ENCODE measurements around the gene CORO2B.
"Not testable (repeated sequence)": the region's sequence is repeated elsewhere in the genome, so short reads cannot be mapped to it uniquely, and the experiment has no call there.

Gene CORO2B

DNA sequence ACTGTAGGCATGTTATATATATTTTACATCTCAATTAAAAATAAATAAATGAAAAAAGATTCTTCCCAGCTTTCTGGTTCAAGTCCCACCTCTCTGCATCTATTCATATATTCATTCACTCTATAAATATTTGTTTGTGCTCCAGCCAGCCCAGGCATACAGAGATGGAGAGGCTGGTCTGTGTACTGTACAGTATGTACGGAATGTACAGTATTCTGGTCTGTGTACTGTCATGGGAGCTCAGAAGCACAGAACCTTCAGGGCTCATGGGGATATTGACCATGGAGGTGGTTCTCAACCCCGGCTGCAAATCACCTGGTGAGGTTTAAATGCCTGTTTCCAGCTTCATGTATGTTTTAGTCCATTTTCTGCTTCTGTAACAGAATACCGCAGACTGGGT lies 13.8 kb downstream of the CORO2B start:
- DNase-seq, result no peak

DNA sequence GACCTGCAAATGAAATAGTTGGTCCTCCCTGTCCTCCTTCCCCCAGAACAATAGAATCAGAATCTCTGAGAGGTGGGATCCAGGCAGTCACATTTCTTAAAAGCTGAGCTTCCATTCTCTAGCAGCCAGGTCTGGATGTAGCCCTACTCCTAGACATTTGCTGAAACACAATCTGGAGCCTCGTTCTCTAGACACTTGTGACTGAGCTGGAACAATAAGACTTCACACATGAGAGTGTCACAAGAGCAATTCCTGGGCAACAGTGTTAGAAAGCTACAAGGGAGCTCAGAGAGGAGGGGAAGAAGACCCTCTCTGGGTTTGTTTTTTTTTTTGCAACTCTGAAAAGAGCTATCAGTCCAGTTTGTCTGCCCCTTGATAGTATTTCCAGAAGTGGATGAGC lies 14.5 kb downstream of the CORO2B start:
- DNase-seq, result no peak

DNA sequence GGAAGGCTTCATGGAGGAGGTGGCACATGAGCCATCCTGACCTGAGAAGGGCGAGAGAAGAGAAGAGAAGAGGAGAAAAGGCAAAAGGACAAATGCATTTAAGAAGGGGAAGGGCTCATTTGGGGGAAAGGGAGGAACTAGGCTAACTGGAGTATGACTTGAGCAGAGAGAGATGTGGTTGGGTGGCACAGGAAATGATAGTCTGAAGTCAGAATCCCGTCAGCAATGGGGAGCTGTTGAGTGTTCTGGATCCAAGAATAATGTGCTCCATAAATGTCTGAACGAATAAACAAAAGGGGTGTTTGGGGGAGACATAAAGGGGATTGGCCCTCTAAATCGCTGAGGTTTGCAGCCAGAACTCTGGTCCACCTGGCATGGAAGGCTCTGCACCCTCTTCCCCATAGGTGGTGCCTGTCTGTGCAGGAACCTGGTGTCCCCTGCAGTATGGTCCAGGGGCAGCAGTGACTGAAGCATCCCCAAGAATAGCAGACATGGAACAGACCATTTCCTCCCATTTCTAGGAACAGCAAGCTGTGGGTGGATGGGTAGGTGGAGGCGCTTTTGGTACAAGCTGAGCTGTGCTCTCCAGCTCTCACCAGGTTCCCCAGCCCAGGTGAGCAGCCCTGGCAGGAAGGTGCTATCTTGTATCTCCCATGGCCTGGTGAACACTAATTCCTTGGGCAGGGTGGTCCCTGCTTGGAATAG lies 15.2 kb downstream of the CORO2B start:
- DNase-seq, result no peak

DNA sequence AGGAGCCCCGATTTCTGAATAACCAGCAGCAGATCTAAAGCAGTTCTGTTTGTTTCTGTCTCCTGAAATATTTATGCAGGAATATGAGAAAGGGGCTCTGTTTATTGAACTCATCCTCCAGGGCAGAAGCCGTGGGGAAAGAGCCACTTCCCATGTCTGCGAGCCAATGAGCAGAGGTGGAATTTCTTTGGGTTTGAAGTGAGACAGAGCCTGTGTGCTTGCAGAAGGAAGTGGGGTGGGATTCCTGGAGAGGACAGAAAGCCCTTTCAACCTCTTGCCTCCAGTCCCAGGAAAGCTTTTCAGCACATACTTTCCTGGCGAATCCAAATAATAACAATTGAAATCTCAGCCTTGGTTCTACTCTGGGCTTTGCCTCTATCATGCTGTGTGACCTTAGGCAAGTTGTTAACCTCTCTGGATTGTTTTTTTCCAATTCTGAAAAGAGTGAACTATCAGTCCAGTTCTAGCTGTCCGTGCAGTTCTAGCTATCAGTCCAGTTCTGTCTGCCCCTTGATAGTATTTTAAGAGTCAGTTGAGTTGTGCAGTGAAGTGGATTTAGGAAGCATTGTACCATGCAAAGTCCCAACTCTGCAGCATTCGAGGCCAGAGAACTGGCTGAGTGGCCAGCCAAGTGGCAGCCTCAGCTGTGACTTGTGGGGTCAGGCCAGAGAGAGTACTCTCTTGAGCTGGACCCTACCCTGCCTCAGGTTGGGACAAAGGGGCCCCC lies 15.9 kb downstream of the CORO2B start:
- DNase-seq, result no peak

DNA sequence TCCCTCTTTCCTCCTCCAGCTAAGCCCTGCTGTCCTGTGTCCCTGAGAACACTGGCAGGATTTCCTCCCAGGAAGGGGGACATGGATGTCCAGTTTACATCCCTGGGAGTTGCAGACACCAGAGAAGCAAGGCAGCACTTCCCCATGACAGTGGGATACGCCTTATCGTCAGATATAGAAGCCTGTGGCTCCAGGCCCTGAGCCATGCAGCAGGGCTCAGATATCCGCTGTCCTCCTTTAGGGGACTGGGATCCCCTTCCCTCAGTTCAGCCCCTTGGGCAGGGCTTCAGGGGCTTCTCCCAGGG lies 16.4 kb downstream of the CORO2B start:
- no peak for DNase-seq

DNA sequence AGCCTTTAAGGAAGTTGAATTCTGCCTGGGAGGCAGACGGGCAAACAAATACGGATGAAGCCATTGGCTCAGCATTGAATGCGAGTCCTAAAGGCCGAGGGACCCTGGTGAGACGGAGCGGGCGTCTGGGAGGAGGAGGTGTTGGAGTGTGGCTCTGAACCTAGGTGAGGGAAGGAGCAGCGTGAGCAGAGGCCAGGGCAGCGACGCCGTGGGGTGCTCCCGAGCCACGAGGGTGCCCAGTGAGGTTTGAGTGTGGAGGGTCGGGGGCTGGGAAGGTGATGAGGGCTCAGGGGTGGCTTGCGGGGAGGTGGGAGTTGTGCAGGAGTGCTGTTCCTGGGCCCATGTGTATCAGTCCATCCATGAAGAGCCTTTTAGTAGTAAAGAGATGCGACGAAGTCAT lies 17.0 kb downstream of the CORO2B start:
- no peak for DNase-seq

DNA sequence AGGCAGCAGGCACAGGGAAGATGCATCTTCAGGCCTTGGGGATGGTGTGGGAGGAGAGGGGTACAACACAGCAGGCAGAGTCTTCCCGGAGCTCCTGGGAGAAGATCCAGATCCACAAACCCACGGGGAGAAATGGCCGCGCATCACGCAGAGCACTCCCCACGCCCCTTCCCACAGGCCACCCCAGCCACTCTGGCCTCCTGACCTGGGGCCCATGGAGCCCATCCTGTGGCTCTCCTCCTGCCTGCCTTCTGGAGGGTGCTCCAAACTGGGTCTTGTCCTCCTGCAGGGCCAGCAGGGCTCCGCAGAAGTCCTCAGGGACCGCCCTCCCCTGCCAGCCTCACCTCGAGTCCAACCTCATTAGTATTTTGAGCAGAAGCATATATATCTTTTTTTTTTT lies 17.9 kb downstream of the CORO2B start:
- DNase-seq, result no peak

DNA sequence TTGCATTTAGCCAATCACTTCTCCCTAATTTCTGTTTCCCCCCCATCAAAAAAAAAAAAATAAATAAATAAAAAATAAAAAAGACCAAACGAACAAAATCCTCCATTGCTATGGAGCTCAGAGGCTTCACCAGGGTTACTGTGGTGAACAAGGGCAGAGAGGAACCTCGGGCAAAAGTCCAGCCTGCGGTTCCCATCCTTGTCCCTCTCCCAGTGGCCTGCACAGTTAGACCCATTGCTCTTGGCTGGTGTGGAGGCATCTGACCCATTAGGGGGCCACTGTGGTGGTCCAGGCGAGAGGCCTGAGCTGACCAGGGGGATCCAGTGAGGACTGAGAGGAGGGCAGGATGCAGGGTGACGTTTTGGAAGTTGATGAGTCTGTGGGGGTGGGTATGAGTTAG lies 18.8 kb downstream of the CORO2B start:
- no peak for DNase-seq

DNA sequence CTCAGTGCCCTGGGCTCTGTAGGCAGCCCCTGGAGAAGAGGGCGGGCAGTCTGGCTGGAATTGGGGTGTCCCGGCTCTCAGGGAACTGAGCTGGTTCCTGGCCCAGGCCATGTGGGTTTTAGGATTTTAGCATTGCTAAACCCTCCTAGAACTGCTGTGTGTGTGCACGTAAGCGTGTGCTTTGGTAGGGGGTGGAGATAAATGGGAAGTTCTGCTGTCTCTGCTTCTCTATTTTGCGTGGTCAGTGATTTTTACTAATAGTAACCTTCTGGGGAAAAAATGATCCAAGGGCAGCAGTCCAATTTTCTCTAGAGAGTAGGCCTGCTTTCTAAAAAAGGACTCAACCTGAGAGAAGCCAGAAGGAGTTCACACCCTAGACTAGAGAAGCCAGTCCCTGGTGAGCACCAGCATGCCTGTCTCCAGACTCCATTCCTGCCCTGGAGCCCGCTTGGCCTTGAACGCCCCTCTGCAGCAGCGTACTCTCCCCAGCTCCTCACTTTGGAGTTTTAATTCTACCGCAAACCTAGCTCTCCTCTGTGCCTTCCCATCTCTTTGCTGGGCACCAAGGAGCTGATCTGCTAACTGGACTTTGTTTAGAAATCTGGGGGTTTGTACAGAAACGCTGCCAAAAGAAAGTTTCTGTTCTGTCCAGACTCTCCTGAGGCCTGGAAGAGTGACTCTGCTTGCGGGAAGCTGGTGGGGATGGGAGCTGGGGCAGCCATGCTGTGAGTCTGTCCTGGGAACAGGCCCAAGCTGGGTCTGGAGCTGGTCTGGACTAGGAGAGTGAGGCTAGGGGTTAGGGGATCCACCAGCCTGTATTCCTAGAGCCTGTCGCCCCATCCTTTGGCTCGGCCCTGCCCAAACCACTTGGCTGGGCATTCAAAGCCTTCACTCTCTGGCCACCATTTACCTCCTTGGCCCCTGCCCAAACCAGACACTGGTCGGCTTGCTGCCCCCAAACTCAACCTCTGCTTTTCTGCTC lies 19.7 kb downstream of the CORO2B start:
- no peak for DNase-seq

DNA sequence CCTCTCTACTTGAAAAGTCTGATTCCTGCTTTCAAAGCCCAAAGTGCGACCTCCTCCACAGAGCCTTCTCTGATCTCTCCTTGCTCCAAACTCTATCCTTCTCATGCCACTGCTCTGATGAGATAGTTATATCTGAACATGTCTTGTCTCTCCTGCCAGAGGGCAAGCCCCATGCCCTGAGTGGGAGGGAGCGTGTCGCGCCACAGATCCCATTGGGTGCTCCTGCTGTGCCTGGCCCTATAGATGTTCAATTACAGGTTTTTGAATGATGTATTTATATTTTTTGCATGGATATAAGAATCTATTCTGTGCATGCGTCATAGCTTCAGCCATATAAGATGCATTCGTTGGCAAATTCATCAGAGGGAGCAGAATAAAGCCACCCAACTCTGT lies 20.4 kb downstream of the CORO2B start:
- DNase-seq, result no peak

DNA sequence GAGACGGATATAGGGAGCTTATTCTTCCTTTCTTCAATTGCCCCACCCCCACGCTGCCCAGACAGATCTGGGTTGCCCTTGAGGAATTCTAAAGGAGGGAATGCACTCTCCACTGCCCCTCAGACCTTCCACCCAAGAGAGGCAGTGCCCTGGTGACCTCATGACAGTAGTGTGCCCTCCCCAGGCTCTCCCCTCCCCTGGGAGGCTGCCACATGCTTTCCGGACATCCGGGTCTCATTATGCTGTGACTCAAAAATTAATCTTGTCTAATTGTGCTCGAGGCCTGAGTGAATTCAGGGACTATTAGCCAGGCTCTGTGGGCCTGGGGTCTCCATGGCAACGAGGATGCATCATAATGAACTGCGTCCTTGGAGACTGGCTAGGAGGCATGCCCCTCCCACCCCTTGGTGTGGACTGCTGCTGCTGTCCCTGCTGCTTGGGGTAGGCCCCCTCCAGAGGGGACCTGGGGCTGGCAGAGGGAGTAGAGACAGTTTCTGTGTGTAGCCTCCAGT lies 20.8 kb downstream of the CORO2B start:
- no peak for DNase-seq

DNA sequence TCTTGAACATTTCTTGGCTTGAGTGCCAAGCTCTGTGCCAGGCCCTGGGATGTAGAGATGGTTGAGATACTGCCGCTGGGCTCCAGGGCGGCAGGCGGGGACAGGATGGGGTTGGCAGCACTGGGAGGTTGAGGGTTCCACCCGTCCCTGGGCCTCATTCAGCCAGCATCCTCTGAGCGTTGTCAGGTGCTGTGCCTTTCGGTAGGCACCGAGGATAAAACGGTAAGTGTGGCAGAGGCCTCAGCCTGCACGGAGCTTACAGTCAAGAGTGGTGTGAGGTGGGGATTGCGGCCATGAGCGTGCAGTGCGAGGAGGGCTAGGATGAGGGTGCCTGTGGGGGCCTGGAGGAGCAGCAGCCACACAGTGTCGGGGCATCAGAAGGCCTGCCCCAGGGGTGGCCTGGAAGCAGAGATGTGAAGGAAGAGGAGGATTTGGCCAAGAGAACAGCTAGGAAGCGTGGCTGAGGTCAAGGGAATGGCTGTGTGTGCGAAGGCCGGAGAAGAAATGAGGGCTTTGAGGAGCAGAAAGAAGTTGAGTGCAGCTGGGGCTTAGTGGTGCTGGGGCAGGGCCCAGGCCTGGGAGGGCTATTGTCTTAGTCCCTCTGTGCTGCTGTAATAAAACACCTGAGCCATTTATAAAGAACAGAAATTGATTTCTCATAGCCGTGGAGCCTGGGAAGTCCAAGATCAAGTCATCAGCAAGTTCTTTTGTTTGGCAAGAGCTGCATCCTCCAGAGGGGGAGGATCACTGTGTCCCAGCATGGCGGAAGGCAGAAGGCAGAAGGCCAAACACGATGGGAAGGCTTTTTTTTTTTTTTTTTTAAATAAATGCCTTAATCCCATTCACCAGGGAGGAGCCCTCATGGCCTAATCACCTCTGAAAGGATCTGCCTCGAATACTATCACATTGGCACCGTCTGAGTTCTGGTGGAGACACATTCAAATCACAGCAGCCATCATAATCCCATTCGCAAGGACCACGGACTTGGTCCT lies 22.7 kb downstream of the CORO2B start:
- no peak for DNase-seq

DNA sequence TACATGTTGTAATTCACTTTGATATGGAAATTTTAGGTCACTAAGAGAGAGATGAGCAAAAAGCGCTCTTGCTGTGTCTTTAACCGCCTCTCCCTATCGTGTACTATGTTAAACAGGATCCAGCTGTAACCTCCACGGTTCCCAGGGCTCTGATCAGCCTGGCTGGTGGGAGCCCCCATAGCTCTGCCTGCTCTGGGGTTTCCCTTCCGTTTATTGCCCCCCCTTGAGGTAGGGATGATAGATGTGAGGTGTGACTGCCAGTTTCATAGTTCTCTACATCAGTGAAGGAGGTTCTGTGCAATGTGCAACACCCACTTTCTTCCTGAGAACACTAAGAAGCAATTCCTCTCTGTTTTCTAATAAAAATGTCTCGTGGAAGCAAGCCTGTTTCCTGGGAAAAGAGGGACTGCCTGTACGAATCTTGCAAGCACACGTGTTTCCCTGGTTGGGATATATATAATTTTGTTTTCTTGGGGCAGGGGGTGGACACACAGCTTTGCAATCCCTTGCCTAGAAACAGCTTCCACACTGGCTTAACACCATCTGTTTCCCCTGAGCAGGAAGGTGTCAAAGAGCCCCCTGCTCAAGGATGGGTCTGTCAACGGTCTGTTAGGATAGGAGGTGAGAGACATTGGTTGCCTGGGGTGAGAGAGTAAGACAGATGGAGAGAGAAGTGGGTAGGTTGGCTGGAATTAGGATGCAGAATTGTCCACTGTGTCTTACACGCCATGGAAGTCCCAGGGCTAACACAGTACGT lies 23.8 kb downstream of the CORO2B start:
- DNase-seq, result no peak

DNA sequence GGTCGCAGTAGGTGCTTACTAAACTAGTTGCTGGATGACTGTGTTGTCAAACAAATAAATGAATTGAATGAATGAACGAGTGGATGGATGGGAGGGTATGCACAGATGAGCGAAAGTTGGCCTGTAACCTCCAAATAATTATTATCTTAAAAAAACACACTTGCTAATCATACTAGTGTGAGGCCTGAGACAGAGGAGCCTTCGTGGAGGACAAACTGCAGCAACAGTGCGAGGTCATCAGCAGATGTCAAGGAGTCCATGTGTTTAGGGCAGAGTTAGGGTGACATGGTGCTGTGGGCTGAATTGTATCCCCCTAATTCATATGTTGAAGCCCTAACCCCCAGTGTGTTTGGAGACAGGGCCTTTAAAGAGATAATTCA lies 24.4 kb downstream of the CORO2B start:
- no peak for DNase-seq

DNA sequence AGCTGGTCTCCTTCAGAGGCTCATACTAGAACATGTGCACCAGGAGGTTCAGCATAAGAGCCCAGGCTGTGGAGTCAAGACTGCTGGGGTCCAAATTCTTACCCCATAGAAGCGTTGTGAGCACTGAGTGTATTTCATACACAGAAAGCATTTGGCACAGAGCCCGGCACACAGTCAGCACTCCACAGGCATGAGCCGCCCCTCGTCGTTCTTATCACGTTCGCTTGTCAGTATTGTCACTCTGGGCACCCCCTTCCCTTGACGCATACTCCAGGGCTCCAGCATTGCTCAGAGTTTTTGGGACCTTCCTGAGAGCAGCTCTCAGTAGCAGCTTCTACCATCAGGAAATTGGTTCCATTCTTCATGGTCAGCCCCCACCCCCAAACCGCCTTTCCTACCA lies 25.2 kb downstream of the CORO2B start:
- no peak for DNase-seq

DNA sequence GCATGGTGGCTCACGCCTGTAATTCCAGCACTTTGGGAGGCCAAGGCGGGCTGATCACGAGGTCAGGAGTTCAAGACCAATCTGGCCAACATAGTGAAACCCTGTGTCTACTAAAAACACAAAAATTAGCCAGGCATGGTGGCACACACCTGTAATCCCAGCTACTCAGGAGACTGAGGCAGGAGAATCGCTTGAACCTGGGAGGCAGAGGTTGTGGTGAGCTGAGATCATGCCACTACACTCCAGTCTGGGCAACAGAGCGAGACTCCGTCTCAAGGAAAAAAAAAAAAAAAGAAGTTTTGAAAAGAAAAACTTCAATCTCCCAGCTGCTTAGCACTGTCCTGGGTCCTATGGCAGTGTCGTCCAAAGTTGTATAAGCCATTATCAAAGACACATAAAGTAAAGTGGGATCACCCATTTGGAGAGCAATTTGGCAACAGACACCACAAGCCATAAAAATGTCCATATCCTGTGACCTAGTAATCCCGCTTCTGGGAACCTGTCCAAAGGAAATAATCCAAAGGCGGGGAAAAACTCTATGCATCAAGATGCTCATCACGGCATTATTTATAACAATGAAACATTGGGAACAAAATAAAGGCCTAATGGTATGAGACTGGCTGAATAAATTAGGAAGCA lies 26.2 kb downstream of the CORO2B start:
- DNase-seq, result not testable (repeated sequence)

DNA sequence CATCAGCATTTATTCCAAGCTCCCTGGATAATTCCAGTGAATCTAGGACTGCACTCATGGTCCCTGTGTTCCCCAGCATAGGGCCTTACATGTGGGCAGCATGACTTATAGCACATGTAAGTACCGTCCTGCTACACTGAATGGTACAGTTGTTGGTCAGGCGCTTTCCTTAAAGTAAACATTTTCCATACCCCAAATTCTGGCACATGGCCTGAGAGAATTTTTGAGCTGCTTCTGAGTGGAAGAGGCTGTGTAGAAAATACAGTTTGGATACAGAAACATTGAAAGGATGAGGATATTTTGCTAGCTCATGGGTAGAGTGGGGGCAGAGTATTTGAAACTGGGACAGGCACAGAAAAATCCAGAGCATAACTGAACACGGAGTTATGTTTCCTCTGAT lies 27.6 kb downstream of the CORO2B start:
- DNase-seq, result no peak

DNA sequence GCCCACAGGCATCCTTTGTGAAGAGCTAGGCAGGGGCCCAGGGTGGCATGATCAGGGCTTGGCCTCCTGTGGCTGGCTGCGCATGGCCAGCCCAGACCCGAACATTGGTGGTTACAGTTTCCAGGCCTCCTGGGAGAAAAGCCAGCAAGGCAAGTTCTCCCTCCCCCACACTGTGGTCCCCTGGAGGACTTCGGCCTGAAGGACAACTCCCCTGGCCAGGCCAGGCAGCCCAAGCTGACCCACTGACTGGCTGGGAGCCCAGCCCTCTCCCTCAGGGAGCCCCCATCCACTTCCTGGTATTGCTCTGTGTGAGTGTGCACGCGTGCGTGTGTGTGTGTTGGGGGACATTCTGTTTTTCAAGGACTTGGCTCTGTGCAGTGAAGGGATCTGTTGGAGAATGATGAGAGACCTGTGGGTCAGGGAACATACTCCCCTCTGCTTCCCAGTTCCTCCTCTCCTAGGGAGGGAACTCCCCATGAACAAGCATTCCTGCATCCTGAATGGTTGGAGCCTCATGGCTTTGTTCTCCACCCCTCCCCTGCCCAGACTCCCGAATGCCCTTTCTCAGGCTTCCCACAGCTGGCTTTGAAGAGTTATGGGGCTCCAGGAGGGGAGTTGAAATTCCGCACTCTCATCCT lies 29.5 kb downstream of the CORO2B start:
- no peak for DNase-seq

DNA sequence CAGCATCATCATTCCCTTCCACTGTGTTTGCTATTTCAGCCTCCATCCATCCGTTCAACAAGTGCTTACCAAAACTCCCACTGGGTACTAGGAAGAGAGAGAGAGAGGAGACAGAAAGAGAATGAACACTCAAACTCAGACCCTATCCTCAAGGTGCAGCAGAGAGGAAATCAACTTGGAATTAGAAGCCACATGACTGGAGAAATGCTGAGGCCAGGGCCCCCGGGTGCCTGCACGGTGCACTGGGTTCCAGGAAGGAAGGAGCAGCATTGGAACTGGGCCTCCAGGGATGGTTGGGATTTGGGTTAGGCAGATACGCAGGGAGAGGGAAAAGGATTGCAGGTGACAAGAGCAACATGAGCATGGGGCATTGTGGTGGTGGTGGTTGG lies 30.0 kb downstream of the CORO2B start:
- DNase-seq, result no peak

DNA sequence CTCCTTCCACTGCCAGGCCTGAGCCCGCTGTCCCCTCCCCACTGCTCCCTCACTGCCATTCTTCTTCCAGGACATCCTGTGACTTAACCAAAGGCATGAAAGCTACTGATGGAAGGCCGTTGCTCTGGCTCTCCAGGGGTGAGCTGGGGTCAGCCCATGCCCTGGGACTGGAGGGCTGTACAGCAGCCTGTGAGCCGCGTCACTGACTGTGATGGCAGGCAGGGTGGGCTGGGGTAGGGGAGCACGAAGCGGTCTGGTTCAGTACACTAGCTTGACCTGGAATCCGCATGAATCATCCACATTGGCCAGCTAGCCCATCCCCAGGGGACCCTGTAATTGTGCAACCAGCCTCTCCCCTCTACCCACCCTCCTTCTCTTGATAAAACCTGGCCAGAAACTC lies 30.8 kb downstream of the CORO2B start:
- DNase-seq, result no peak

All from T-helper 1 cell (primary cell).